ENCODE results near the gene FLAD1.

Gene FLAD1

GRCh38 chr1:154982897-154983648 lies at the start of gene FLAD1:
Gene FLAD1, plus strand, starts transcription at chr1:154983344. Its CDS starts 351 bp downstream, at chr1:154983695.
- DNase-seq = peak; percentile 98

GRCh38 chr1:154934358-154934948 lies 48.7 kb upstream of the FLAD1 start:
- no peak for DNase-seq

- DNase-seq = no peak
These were observed 47.2 kb upstream of the FLAD1 start for GRCh38 chr1:154935749-154936554.

GRCh38 chr1:154936555-154937084 lies 46.5 kb upstream of the FLAD1 start, which contains the start of gene PMVK:
Gene PMVK, minus strand, starts transcription at chr1:154936719. Its CDS starts 34 bp downstream, at chr1:154936685.
- DNase-seq = peak; percentile 92

GRCh38 chr1:154937085-154937987 lies 45.8 kb upstream of the FLAD1 start:
- peak; percentile 85 for DNase-seq

GRCh38 chr1:154937988-154938386 lies 45.2 kb upstream of the FLAD1 start:
- DNase-seq = no peak

GRCh38 chr1:154938604-154939399 lies 44.3 kb upstream of the FLAD1 start:
- no peak for DNase-seq

GRCh38 chr1:154940213-154940560 lies 43.0 kb upstream of the FLAD1 start:
- DNase-seq = no peak

- no peak for DNase-seq
These were observed 42.4 kb upstream of the FLAD1 start for GRCh38 chr1:154940651-154941194.

GRCh38 chr1:154941333-154942013 lies 41.7 kb upstream of the FLAD1 start:
- no peak for DNase-seq

- DNase-seq = peak; percentile 42
These were observed 39.3 kb upstream of the FLAD1 start for GRCh38 chr1:154943649-154944400.

- no peak for DNase-seq
These were observed 38.6 kb upstream of the FLAD1 start for GRCh38 chr1:154944401-154945159.

GRCh38 chr1:154945160-154945961 lies 37.8 kb upstream of the FLAD1 start:
- no peak for DNase-seq

- DNase-seq = no peak
These were observed 36.9 kb upstream of the FLAD1 start for GRCh38 chr1:154945962-154946850.

- DNase-seq = no peak
These were observed 35.1 kb upstream of the FLAD1 start for GRCh38 chr1:154948079-154948478.

- no peak for DNase-seq
These were observed 31.1 kb upstream of the FLAD1 start for GRCh38 chr1:154951901-154952657.
